Neural progenitor cell (in vitro differentiated cells): ENCODE data around the gene TASP1. TPM values are rescaled to one million over a fixed set of nuclear protein-coding genes. Genes with fewer than 3 reads are reported as not detected.

Experiments used
- DNase-seq: peaks from one replicate; pipeline ENCODE4 v3.0.0-alpha.2; 2016; ENCODE audit warnings: low spot score
- H2AFZ ChIP-seq: fragments of 200-600 bp; sonication (generic); replicated peaks from 2 replicates; pipeline ENCODE4 v1.6.1; 2016; ENCODE audit warnings: antibody characterized with exemption
- H3F3A ChIP-seq: fragments of 200-600 bp; sonication (generic); 2 replicates; pipeline ENCODE4 v1.6.1; 2016; ENCODE audit warnings: antibody characterized with exemption, low read depth
- H3K27ac ChIP-seq: fragments of 200-600 bp; sonication (generic); 2 replicates; pipeline ENCODE4 v1.5.1; 2016; ENCODE audit warnings: mild to moderate bottlenecking
- H3K27me3 ChIP-seq: fragments of 200-600 bp; sonication (generic); 2 replicates; pipeline ENCODE4 v1.6.1; 2016; ENCODE audit warnings: mild to moderate bottlenecking, moderate library complexity
- H3K36me3 ChIP-seq: fragments of 200-600 bp; sonication (generic); 2 replicates; pipeline ENCODE4 v1.5.1; 2016
- H3K4me1 ChIP-seq: fragments of 200-600 bp; sonication (generic); 2 replicates; pipeline ENCODE4 v1.6.1; 2016; ENCODE audit warnings: mixed run types
- H3K4me2 ChIP-seq: fragments of 200-600 bp; sonication (generic); 2 replicates; pipeline ENCODE4 v1.6.1; 2016
- H3K4me3 ChIP-seq: fragments of 200-600 bp; sonication (generic); 2 replicates; pipeline ENCODE4 v1.5.1; 2016
- H3K79me2 ChIP-seq: fragments of 200-600 bp; sonication (generic); 2 replicates; pipeline ENCODE4 v1.6.1; 2016; ENCODE audit warnings: low read depth
- H3K9ac ChIP-seq: fragments of 200-600 bp; sonication (generic); 2 replicates; pipeline ENCODE4 v1.6.1; 2016
- H3K9me3 ChIP-seq: fragments of 200-600 bp; sonication (generic); 2 replicates; pipeline ENCODE4 v1.5.1; 2016; ENCODE audit warnings: low read depth
- H4K20me1 ChIP-seq: fragments of 200-600 bp; sonication (generic); 2 replicates; pipeline ENCODE4 v1.6.1; 2016; ENCODE audit warnings: low read depth
- H3K27ac Mint-ChIP-seq: 3 replicates; pipeline ENCODE4 v1.8.0; 2021; ENCODE audit warnings: mixed read lengths
- H3K27me3 Mint-ChIP-seq: 2 replicates; pipeline ENCODE4 v1.8.0; 2022; ENCODE audit warnings: low read depth, mild to moderate bottlenecking, inconsistent platforms, moderate library complexity, mixed read lengths; ENCODE audit not compliant: insufficient read depth
- H3K36me3 Mint-ChIP-seq: 3 replicates; pipeline ENCODE4 v1.8.0; 2021; ENCODE audit warnings: mixed read lengths
- H3K4me1 Mint-ChIP-seq: 3 replicates; pipeline ENCODE4 v1.8.0; 2021; ENCODE audit warnings: mixed read lengths
- H3K4me3 Mint-ChIP-seq: 3 replicates; pipeline ENCODE4 v1.8.0; 2021; ENCODE audit warnings: mild to moderate bottlenecking, moderate library complexity, mixed read lengths
- H3K9me3 Mint-ChIP-seq: 3 replicates; pipeline ENCODE4 v1.8.0; 2020; ENCODE audit warnings: mixed read lengths
- EZH2 ChIP-seq: fragments of 200-600 bp; sonication (generic); IDR thresholded peaks from 2 replicates; pipeline ENCODE4 v1.6.1; 2017; ENCODE audit warnings: antibody characterized with exemption, mild to moderate bottlenecking, moderate library complexity
- EZH2phosphoT487 ChIP-seq: fragments of 200-600 bp; sonication (generic); IDR thresholded peaks from 2 replicates; pipeline ENCODE4 v1.6.1; 2017; ENCODE audit warnings: antibody characterized with exemption
- total RNA-seq: library from RNA; depleted of rRNA; stranded (reverse); fragments of >200 nt; gene quantifications from 2 replicates; pipeline ENCODE4 v1.2.3, GENCODE V29; 2015; ENCODE audit warnings: low replicate concordance
- TF ChIP-seq, protein P1 (sequence below): fragments of 200-600 bp; sonication (generic); IDR thresholded peaks from 2 replicates; pipeline ENCODE4 v1.5.1; 2017; ENCODE audit warnings: antibody characterized with exemption, mild to moderate bottlenecking

Gene TASP1
- total RNA-seq, 1 donor from 2014 or later = 9.6 TPM

- TF ChIP-seq, protein P1, sequence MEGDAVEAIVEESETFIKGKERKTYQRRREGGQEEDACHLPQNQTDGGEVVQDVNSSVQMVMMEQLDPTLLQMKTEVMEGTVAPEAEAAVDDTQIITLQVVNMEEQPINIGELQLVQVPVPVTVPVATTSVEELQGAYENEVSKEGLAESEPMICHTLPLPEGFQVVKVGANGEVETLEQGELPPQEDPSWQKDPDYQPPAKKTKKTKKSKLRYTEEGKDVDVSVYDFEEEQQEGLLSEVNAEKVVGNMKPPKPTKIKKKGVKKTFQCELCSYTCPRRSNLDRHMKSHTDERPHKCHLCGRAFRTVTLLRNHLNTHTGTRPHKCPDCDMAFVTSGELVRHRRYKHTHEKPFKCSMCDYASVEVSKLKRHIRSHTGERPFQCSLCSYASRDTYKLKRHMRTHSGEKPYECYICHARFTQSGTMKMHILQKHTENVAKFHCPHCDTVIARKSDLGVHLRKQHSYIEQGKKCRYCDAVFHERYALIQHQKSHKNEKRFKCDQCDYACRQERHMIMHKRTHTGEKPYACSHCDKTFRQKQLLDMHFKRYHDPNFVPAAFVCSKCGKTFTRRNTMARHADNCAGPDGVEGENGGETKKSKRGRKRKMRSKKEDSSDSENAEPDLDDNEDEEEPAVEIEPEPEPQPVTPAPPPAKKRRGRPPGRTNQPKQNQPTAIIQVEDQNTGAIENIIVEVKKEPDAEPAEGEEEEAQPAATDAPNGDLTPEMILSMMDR = no peak
- TF ChIP-seq EZH2phosphoT487 (no peak), EZH2 (no peak)
- no peak overlapping the region for H3K27ac Mint-ChIP-seq
- H3K4me1 Mint-ChIP-seq = no peaks in the 10 kb centered on the region
- no peak overlapping the region for H3K9ac ChIP-seq
- H3K4me3 ChIP-seq = no peak overlapping the region
- H3K27me3 Mint-ChIP-seq = no peaks in the 10 kb centered on the region
- H3K4me1 ChIP-seq = no peaks in the 10 kb centered on the region
- H2AFZ ChIP-seq = no peak overlapping the region
- H3K36me3 ChIP-seq = no peaks in the 10 kb centered on the region
- no peak overlapping the region for H3K4me3 Mint-ChIP-seq
- H3K27ac ChIP-seq = no peak overlapping the region
- H3K9me3 Mint-ChIP-seq = no peaks in the 10 kb centered on the region
- no peak for DNase-seq
- no peaks in the 10 kb centered on the region for H3K27me3 ChIP-seq
- H4K20me1 ChIP-seq = no peaks in the 10 kb centered on the region
- no peaks in the 10 kb centered on the region for H3K79me2 ChIP-seq
- no peaks in the 10 kb centered on the region for H3K36me3 Mint-ChIP-seq
- no peaks in the 10 kb centered on the region for H3K9me3 ChIP-seq
- H3K4me2 ChIP-seq = no peak overlapping the region
- H3F3A ChIP-seq = no peaks in the 10 kb centered on the region
Observed at GRCh38 chr20:13396022-13396421, 242.7 kb downstream of the TASP1 start.

GRCh38 chr20:13395232-13395631, 243.5 kb downstream of the TASP1 start:
- Histone ChIP-seq H3K4me3 (no peak overlapping the region), H3K4me2 (no peak overlapping the region), H3K27ac (no peak overlapping the region), H3K27me3 (no peaks in the 10 kb centered on the region), H2AFZ (no peak overlapping the region), H3K4me1 (no peaks in the 10 kb centered on the region), H3F3A (no peaks in the 10 kb centered on the region), H3K79me2 (no peaks in the 10 kb centered on the region), H4K20me1 (no peaks in the 10 kb centered on the region), H3K9ac (no peak overlapping the region), H3K9me3 (no peaks in the 10 kb centered on the region), H3K36me3 (no peaks in the 10 kb centered on the region)
- no peak overlapping the region for H3K27ac Mint-ChIP-seq
- no peak for DNase-seq
- no peak overlapping the region for H3K4me3 Mint-ChIP-seq
- H3K27me3 Mint-ChIP-seq = no peaks in the 10 kb centered on the region
- no peaks in the 10 kb centered on the region for H3K9me3 Mint-ChIP-seq
- TF ChIP-seq, protein P1 = no peak
- no peak for TF ChIP-seq EZH2
- H3K36me3 Mint-ChIP-seq = no peaks in the 10 kb centered on the region
- H3K4me1 Mint-ChIP-seq = no peaks in the 10 kb centered on the region

- Histone ChIP-seq H3K27me3 (no peaks in the 10 kb centered on the region), H3K9ac (no peak overlapping the region), H3K36me3 (no peaks in the 10 kb centered on the region), H3K9me3 (no peaks in the 10 kb centered on the region), H3K79me2 (no peaks in the 10 kb centered on the region), H3K4me1 (no peaks in the 10 kb centered on the region), H3K4me3 (no peak overlapping the region), H4K20me1 (no peaks in the 10 kb centered on the region), H3K27ac (no peak overlapping the region), H3F3A (no peaks in the 10 kb centered on the region), H3K4me2 (no peak overlapping the region), H2AFZ (no peak overlapping the region)
- H3K27me3 Mint-ChIP-seq = no peaks in the 10 kb centered on the region
- TF ChIP-seq EZH2phosphoT487 (no peak), EZH2 (no peak)
- TF ChIP-seq, protein P1 = no peak
- H3K36me3 Mint-ChIP-seq = peaks cover 6% of the 10 kb centered on the region
- H3K4me3 Mint-ChIP-seq = no peak overlapping the region
- DNase-seq = no peak
- no peaks in the 10 kb centered on the region for H3K4me1 Mint-ChIP-seq
- H3K27ac Mint-ChIP-seq = no peak overlapping the region
- H3K9me3 Mint-ChIP-seq = no peaks in the 10 kb centered on the region
Observed at GRCh38 chr20:13392391-13392790, 246.3 kb downstream of the TASP1 start.

GRCh38 chr20:13389115-13389514, 249.6 kb downstream of the TASP1 start:
- H3K79me2 ChIP-seq = no peaks in the 10 kb centered on the region
- no peak overlapping the region for H3K4me3 ChIP-seq
- no peaks in the 10 kb centered on the region for H3K9me3 ChIP-seq
- H3K4me1 Mint-ChIP-seq = no peaks in the 10 kb centered on the region
- H3K36me3 Mint-ChIP-seq = peaks cover 11% of the 10 kb centered on the region
- H3K9ac ChIP-seq = no peak overlapping the region
- no peaks in the 10 kb centered on the region for H3F3A ChIP-seq
- H2AFZ ChIP-seq = no peak overlapping the region
- H3K27ac ChIP-seq = no peak overlapping the region
- no peaks in the 10 kb centered on the region for H3K9me3 Mint-ChIP-seq
- no peaks in the 10 kb centered on the region for H4K20me1 ChIP-seq
- H3K36me3 ChIP-seq = no peaks in the 10 kb centered on the region
- no peaks in the 10 kb centered on the region for H3K4me1 ChIP-seq
- H3K27ac Mint-ChIP-seq = no peak overlapping the region
- no peaks in the 10 kb centered on the region for H3K27me3 Mint-ChIP-seq
- TF ChIP-seq, protein P1 = no peak
- no peak for TF ChIP-seq EZH2phosphoT487
- TF ChIP-seq EZH2 = no peak
- DNase-seq = no peak
- no peaks in the 10 kb centered on the region for H3K27me3 ChIP-seq
- no peak overlapping the region for H3K4me2 ChIP-seq
- H3K4me3 Mint-ChIP-seq = no peak overlapping the region
